Activated B cell treated with CpG ODN at 0.5 μM for 24 hours (primary cell): ENCODE measurements around the gene DCXR. TPM values are rescaled to one million over a fixed set of nuclear protein-coding genes. Genes with fewer than 3 reads are reported as not detected.

ENCODE experiments used
- ATAC-seq: fragments of 200-7000 bp; cut with Tn5 transposase; one replicate; pipeline ENCODE4 v1.10.0; 2021; ENCODE audit warnings: low read depth, mild to moderate bottlenecking, moderate library complexity
- CTCF ChIA-PET: fragments of 350-600 bp; sonication (Branson Sonifier 250); formaldehyde crosslinking; loops from one replicate; lab custom pipeline; 2021; ENCODE audit warnings: antibody characterized with exemption; lab: Charles Lee
- POLR2A ChIA-PET: fragments of 350-600 bp; sonication (Branson Sonifier 250); formaldehyde crosslinking; loops from one replicate; lab custom pipeline; 2021; ENCODE audit warnings: antibody characterized with exemption; lab: Charles Lee
- DNase-seq: peaks from one replicate; pipeline ENCODE4 v3.0.0; 2022
- H3K27ac Mint-ChIP-seq: one replicate; pipeline ENCODE4 v1.8.0; 2020; ENCODE audit warnings: mixed read lengths
- H3K27me3 Mint-ChIP-seq: one replicate; pipeline ENCODE4 v1.8.0; 2021; ENCODE audit warnings: mixed read lengths
- H3K36me3 Mint-ChIP-seq: one replicate; pipeline ENCODE4 v1.8.0; 2021; ENCODE audit warnings: low read depth, mixed read lengths
- H3K4me1 Mint-ChIP-seq: one replicate; pipeline ENCODE4 v1.8.0; 2021; ENCODE audit warnings: mixed read lengths
- H3K4me3 Mint-ChIP-seq: one replicate; pipeline ENCODE4 v1.8.0; 2020; ENCODE audit warnings: mild to moderate bottlenecking, mixed read lengths
- H3K9me3 Mint-ChIP-seq: one replicate; pipeline ENCODE4 v1.8.0; 2020; ENCODE audit warnings: mixed read lengths
- CTCF ChIP-seq: fragments of 200-600 bp; IDR thresholded peaks from one replicate; pipeline ENCODE4 v1.8.0; 2022; ENCODE audit warnings: antibody characterized with exemption, mild to moderate bottlenecking
- intact Hi-C: fragments of 100-400 bp; cut with micrococcal nuclease; formaldehyde crosslinking; loops from one replicate; pipeline ENCODE4 v1.15.1; 2024
- total RNA-seq: library from RNA; stranded (reverse); gene quantifications from 2 replicates; pipeline ENCODE4 v1.2.3, GENCODE V29; 2022

Gene DCXR
- total RNA-seq, 1 donor from 2014 or later = 84.3 TPM

DNA sequence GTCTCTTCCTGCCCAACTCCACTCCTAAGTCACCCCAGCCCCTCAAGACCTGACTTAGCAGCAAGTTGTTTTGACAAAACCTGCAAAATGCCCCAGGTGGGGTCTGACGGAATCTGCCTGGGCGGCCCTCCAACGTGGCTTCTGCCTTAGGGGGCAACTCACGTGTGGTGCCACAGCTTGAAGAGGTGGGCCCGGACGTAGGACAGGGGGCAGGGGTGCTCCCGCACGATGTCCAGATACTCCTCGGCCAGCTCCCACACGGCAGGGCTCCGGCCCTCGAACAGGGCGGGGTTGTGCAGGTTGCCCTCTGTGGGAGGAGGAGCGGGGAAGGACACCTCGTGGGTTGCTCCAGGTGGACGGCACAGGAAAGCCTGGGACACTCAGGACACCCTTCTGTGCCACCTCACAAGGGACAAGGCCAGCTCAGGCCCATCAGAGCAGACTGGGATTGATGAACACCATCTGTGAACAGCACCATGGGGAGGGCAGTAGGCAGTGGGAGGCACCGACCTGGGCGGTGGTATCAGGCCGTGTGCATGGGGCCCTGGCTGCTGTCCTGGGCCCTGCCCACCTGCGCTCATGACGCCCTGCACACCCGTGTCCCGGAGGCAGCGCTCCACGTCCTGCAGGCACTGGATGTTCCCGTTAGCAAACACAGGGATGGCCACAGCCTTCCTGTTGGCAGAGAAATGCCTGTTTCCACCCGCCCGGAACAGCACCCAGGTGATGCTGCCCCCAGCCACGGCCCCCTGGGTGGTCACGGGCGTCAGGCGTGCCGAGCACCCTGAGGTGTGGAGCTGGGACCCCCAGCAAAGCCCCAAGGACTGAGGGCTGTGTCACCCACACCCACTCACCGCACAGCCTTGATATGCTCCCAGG is 23.8 kb upstream of the DCXR start:
- peaks cover 13% of the 10 kb centered on the region for H3K4me1 Mint-ChIP-seq
- no peak overlapping the region for H3K27ac Mint-ChIP-seq
- intact Hi-C loops = no loop called here
- ATAC-seq (no peak), DNase-seq (no peak)
- no peaks in the 10 kb centered on the region for H3K9me3 Mint-ChIP-seq
- H3K36me3 Mint-ChIP-seq = peaks cover 42% of the 10 kb centered on the region
- ChIA-PET CTCF (no interaction called here), POLR2A (no interaction called here)
- no peak for TF ChIP-seq CTCF
- H3K4me3 Mint-ChIP-seq = no peak overlapping the region
- H3K27me3 Mint-ChIP-seq = no peaks in the 10 kb centered on the region

- intact Hi-C loops = no loop called here
- Mint-ChIP-seq H3K27me3 (no peaks in the 10 kb centered on the region), H3K4me3 (no peak overlapping the region), H3K4me1 (peaks cover 10% of the 10 kb centered on the region), H3K27ac (no peak overlapping the region), H3K9me3 (no peaks in the 10 kb centered on the region), H3K36me3 (peaks cover 45% of the 10 kb centered on the region)
- POLR2A ChIA-PET = no interaction called here
- TF ChIP-seq CTCF = no peak
- CTCF ChIA-PET = no interaction called here
- ATAC-seq (no peak), DNase-seq (no peak)
Observed at GRCh38 chr17:82060614-82061013, 23.1 kb upstream of the DCXR start.

GRCh38 chr17:82060001-82060380 is 22.5 kb upstream of the DCXR start:
- POLR2A ChIA-PET = no interaction called here
- Mint-ChIP-seq H3K4me1 (peaks cover 10% of the 10 kb centered on the region), H3K4me3 (no peak overlapping the region), H3K9me3 (no peaks in the 10 kb centered on the region), H3K27me3 (no peaks in the 10 kb centered on the region), H3K27ac (no peak overlapping the region), H3K36me3 (peaks cover 50% of the 10 kb centered on the region)
- CTCF ChIA-PET = no interaction called here
- intact Hi-C loops = no loop called here
- ATAC-seq (no peak), DNase-seq (no peak)
- TF ChIP-seq CTCF = no peak

- DNase-seq = no peak
- intact Hi-C loops = no loop called here
- Mint-ChIP-seq H3K9me3 (no peaks in the 10 kb centered on the region), H3K27ac (no peak overlapping the region), H3K27me3 (no peaks in the 10 kb centered on the region), H3K4me3 (no peak overlapping the region), H3K36me3 (peaks cover 53% of the 10 kb centered on the region), H3K4me1 (peaks cover 5% of the 10 kb centered on the region)
- ATAC-seq = no peak
- TF ChIP-seq CTCF = no peak
- POLR2A ChIA-PET = no interaction called here
- CTCF ChIA-PET = no interaction called here
Observed at GRCh38 chr17:82059272-82060000, 21.9 kb upstream of the DCXR start.

DNA sequence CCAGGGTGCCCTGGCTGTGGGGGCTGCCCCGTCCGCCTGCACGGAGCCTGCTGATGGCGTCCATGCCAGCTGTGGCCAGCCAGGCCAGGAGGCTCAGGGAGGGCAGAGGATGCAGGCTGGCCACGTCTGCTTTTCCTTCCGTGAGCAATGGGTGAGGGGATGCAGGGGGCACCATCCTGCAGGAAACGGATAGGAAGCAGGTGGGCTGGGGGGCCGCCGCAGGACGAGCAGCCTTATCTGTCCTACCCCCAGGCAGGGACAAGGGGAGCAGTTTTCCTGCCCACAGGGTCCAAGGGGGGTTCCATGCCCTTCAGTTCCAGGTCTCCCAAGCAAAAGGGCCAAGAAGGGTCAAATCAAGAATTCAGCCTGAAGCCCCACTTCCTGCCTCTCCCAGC is 21.4 kb upstream of the DCXR start:
- H3K27ac Mint-ChIP-seq = no peak overlapping the region
- ATAC-seq = no peak
- H3K4me3 Mint-ChIP-seq = no peak overlapping the region
- ChIA-PET CTCF (no interaction called here), POLR2A (no interaction called here)
- H3K9me3 Mint-ChIP-seq = no peaks in the 10 kb centered on the region
- H3K36me3 Mint-ChIP-seq = peaks cover 53% of the 10 kb centered on the region
- intact Hi-C loops = no loop called here
- DNase-seq = no peak
- no peaks in the 10 kb centered on the region for H3K4me1 Mint-ChIP-seq
- no peaks in the 10 kb centered on the region for H3K27me3 Mint-ChIP-seq
- TF ChIP-seq CTCF = no peak
